Measurements from ENCODE around the gene FLNB. TPM values are rescaled to one million over a fixed set of nuclear protein-coding genes. Genes with fewer than 3 reads are reported as not detected.

Gene FLNB
- total and polyA plus RNA-seq, 10 of the 15 experiments (the other 5 are each of a cell fraction or from before 2014, with no cell fraction given), result 13.6 to 51.8 (median 26.4) TPM

DNA sequence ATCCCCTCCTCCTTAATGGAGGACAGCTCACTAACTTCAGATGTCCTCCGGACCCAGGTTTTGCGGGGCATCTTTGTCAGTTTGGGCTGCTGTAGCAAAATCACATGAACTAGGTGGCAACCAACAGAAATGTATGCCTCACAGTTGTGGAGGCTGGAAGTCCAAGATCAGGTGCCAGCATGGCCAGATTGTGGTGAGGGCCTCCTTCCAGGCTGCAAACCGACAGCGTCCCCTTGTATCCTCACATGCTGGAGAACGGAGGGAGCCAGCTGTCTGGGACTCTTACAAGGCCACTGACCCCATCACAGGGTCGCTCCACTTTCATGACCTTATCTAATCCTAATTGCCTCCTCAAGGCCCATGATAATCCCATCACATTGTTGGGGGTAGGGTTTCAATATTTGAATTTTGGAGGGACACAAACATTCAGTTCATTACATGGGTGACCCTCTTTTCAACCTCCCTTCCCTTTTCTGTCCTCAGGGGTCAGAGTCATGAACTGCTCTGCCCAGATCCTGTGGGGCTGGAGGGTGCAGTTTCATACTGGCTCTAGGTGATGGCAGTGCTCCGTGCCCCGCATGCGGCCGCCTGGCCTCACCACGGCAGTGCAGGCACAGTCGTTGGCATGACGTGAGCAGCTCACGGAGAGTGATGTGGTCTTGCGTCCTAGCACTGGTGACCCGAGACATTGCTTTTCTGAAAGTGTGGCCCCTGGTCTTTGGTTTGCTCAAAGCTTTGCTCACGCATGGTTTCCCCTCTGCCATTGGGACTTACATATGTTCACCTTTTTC, 144.2 kb downstream of the FLNB start:
- H3K27me3 ChIP-seq (replicated peaks in 1 of 2; ENCODE audit: control insufficient read depth in 2 of 2, insufficient read depth in 2 of 2, low read length in 1 of 2), result no peaks in the 10 kb centered on the region
- ChIA-PET SMC1A (ENCODE audit: uncharacterized antibody, unreplicated experiment) (no interaction called here), CTCF (interaction anchor here (2.6 kb wide), 1 partner anchor 15 kb away, joined by 11 read pairs; no protein-coding TSS in a partner anchor), POLR2A (no interaction called here), RAD21 (ENCODE audit: unreplicated experiment) (interaction anchor here (1.3 kb wide), 1 partner anchor 36 kb away, joined by 4 read pairs; no protein-coding TSS in a partner anchor)
- FAIRE-seq (no peak), DNase-seq (ENCODE audit: low read depth, low spot score) (no peak), ATAC-seq (no peak)
- H4K20me1 ChIP-seq (ENCODE audit: control insufficient read depth, insufficient read depth), result no peaks in the 10 kb centered on the region
- no TSS peak for BruUV-seq (replicated peaks)
- in situ Hi-C loops (cut with MboI) (no loop called here), intact Hi-C loops (cut with micrococcal nuclease; ENCODE audit: unreplicated experiment) (no loop called here)
- no peak overlapping the region for H3K27ac ChIP-seq (ENCODE audit: control insufficient read depth, insufficient read depth)
- 89% methylated on average over 17 of the region's 17 CpGs for WGBS (ENCODE audit: insufficient coverage, insufficient replicate concordance, low lambda C conversion rate, missing lambda C conversion rate)
- H3K36me3 ChIP-seq (ENCODE audit: control insufficient read depth in 2 of 2, insufficient read depth in 2 of 2, low read length in 1 of 2), result peaks cover 5 to 10% of the 10 kb centered on the region in 2 experiments; a peak in 3 of 4 replicates
- H3K4me3 ChIP-seq, result no peak overlapping the region
- no peaks in the 10 kb centered on the region for H3K79me2 ChIP-seq (ENCODE audit: control insufficient read depth, insufficient read depth, low read length)
- H3K9me3 ChIP-seq (replicated peaks; ENCODE audit: control insufficient read depth, insufficient read depth, low read length), result no peaks in the 10 kb centered on the region
- no peak overlapping the region for H3K9ac ChIP-seq (ENCODE audit: control insufficient read depth, insufficient read depth, low read length)
- H3K4me2 ChIP-seq (ENCODE audit: control insufficient read depth, insufficient read depth), result no peak overlapping the region
- H3K4me1 ChIP-seq (ENCODE audit: control insufficient read depth, insufficient read depth, low read length), result no peaks in the 10 kb centered on the region
- no peak overlapping the region for H2AFZ ChIP-seq (ENCODE audit: control insufficient read depth, low read depth, low read length)
- TF ChIP-seq RCOR1 (conservative IDR thresholded peaks at IDR 0.05; ENCODE audit: low read depth, low read length) (no peak), IKZF1 (conservative IDR thresholded peaks at IDR 0.05) (no peak), PAX5 (IDR thresholded peaks at IDR 0.05; ENCODE audit: borderline replicate concordance, low read depth, low read length) (no peak)

DNA sequence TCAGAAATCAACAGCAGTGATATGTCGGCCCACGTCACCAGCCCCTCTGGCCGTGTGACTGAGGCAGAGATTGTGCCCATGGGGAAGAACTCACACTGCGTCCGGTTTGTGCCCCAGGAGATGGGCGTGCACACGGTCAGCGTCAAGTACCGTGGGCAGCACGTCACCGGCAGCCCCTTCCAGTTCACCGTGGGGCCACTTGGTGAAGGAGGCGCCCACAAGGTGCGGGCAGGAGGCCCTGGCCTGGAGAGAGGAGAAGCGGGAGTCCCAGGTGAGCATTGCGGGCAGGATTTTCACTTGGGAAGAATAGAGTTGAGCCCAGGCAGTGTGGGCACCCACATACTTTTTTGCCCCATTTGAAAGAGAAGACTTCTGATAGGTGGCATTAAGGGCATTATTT, 145.1 kb downstream of the FLNB start:
- in situ Hi-C loops (cut with MboI) (no loop called here), intact Hi-C loops (cut with micrococcal nuclease; ENCODE audit: unreplicated experiment) (no loop called here)
- H3K4me1 ChIP-seq (ENCODE audit: control insufficient read depth, insufficient read depth, low read length), result no peaks in the 10 kb centered on the region
- no peak overlapping the region for H3K4me3 ChIP-seq
- H3K27ac ChIP-seq (ENCODE audit: control insufficient read depth, insufficient read depth), result no peak overlapping the region
- peaks cover 5 to 8% of the 10 kb centered on the region in 2 experiments; a peak in 3 of 4 replicates for H3K36me3 ChIP-seq (ENCODE audit: control insufficient read depth in 2 of 2, insufficient read depth in 2 of 2, low read length in 1 of 2)
- FAIRE-seq (no peak), ATAC-seq (no peak), DNase-seq (ENCODE audit: low read depth, low spot score) (no peak)
- POLR2A ChIA-PET, result no interaction called here
- WGBS (ENCODE audit: insufficient coverage, insufficient replicate concordance, low lambda C conversion rate, missing lambda C conversion rate), result 95% methylated on average over 16 of the region's 16 CpGs
- RAD21 ChIA-PET (ENCODE audit: unreplicated experiment), result no interaction called here
- no TSS peak for BruUV-seq (replicated peaks)
- H3K9me3 ChIP-seq (replicated peaks; ENCODE audit: control insufficient read depth, insufficient read depth, low read length), result no peaks in the 10 kb centered on the region
- no peak overlapping the region for H2AFZ ChIP-seq (ENCODE audit: control insufficient read depth, low read depth, low read length)
- no peaks in the 10 kb centered on the region for H4K20me1 ChIP-seq (ENCODE audit: control insufficient read depth, insufficient read depth)
- no peaks in the 10 kb centered on the region for H3K27me3 ChIP-seq (replicated peaks in 1 of 2; ENCODE audit: control insufficient read depth in 2 of 2, insufficient read depth in 2 of 2, low read length in 1 of 2)
- SMC1A ChIA-PET (ENCODE audit: uncharacterized antibody, unreplicated experiment), result no interaction called here
- no peaks in the 10 kb centered on the region for H3K79me2 ChIP-seq (ENCODE audit: control insufficient read depth, insufficient read depth, low read length)
- CTCF ChIA-PET, result no interaction called here
- no peak overlapping the region for H3K4me2 ChIP-seq (ENCODE audit: control insufficient read depth, insufficient read depth)
- no peak overlapping the region for H3K9ac ChIP-seq (ENCODE audit: control insufficient read depth, insufficient read depth, low read length)
- TF ChIP-seq, protein P1, sequence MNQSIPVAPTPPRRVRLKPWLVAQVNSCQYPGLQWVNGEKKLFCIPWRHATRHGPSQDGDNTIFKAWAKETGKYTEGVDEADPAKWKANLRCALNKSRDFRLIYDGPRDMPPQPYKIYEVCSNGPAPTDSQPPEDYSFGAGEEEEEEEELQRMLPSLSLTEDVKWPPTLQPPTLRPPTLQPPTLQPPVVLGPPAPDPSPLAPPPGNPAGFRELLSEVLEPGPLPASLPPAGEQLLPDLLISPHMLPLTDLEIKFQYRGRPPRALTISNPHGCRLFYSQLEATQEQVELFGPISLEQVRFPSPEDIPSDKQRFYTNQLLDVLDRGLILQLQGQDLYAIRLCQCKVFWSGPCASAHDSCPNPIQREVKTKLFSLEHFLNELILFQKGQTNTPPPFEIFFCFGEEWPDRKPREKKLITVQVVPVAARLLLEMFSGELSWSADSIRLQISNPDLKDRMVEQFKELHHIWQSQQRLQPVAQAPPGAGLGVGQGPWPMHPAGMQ (IDR thresholded peaks at IDR 0.05; ENCODE audit: borderline replicate concordance), result no peak
- TF ChIP-seq, protein P2, sequence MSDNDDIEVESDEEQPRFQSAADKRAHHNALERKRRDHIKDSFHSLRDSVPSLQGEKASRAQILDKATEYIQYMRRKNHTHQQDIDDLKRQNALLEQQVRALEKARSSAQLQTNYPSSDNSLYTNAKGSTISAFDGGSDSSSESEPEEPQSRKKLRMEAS (IDR thresholded peaks at IDR 0.05; ENCODE audit: low read depth, low read length), result no peak
- TF ChIP-seq, protein P3, sequence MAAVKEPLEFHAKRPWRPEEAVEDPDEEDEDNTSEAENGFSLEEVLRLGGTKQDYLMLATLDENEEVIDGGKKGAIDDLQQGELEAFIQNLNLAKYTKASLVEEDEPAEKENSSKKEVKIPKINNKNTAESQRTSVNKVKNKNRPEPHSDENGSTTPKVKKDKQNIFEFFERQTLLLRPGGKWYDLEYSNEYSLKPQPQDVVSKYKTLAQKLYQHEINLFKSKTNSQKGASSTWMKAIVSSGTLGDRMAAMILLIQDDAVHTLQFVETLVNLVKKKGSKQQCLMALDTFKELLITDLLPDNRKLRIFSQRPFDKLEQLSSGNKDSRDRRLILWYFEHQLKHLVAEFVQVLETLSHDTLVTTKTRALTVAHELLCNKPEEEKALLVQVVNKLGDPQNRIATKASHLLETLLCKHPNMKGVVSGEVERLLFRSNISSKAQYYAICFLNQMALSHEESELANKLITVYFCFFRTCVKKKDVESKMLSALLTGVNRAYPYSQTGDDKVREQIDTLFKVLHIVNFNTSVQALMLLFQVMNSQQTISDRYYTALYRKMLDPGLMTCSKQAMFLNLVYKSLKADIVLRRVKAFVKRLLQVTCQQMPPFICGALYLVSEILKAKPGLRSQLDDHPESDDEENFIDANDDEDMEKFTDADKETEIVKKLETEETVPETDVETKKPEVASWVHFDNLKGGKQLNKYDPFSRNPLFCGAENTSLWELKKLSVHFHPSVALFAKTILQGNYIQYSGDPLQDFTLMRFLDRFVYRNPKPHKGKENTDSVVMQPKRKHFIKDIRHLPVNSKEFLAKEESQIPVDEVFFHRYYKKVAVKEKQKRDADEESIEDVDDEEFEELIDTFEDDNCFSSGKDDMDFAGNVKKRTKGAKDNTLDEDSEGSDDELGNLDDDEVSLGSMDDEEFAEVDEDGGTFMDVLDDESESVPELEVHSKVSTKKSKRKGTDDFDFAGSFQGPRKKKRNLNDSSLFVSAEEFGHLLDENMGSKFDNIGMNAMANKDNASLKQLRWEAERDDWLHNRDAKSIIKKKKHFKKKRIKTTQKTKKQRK (IDR thresholded peaks at IDR 0.05; ENCODE audit: low read depth, low read length), result no peak
- TF ChIP-seq SMAD1 (IDR thresholded peaks at IDR 0.05; ENCODE audit: low read depth, partially characterized antibody) (no peak), ZNF274 (IDR thresholded peaks at IDR 0.05; ENCODE audit: insufficient read depth, insufficient read length) (no peak), ZSCAN29 (IDR thresholded peaks at IDR 0.05) (no peak), SUZ12 (IDR thresholded peaks at IDR 0.05; ENCODE audit: unreplicated experiment) (no peak), SP1 (IDR thresholded peaks at IDR 0.05; ENCODE audit: low read depth, low read length) (no peak), SIX5 (IDR thresholded peaks at IDR 0.05; ENCODE audit: low read depth, low read length, severe bottlenecking) (no peak), NFYA (IDR thresholded peaks at IDR 0.05; ENCODE audit: borderline replicate concordance, low read depth, low read length) (no peak)

Measured in GM12878 (cell line).